Heart left ventricle (tissue), 13 donors: Measurements from ENCODE around the gene CLCA1.

Source experiments
- POLR2A ChIP-seq, 2 donors: fragments of 450-650 bp; IDR thresholded peaks; one replicate each; pipeline ENCODE4 v1.6.1; 2017; ENCODE audit warnings: antibody characterized with exemption in 2 of 2, mild to moderate bottlenecking in 2 of 2, moderate library complexity in 2 of 2
- TF ChIP-seq, protein P1 (sequence below), 12 donors: fragments of 200-600 bp; sonication (generic) in 4 of 12; IDR thresholded peaks; one replicate each; pipeline versions ENCODE4 v1.5.0 to v1.8.0; 2018 to 2022; ENCODE audit warnings: antibody characterized with exemption in 12 of 12, mild to moderate bottlenecking in 5 of 12
- donor health status: ischemic (EF 13 %, LVEDD 7.1; RV severe dilation, severe dysfunction).
- donor health status: DM: no; HTN: yes; CAD: no.
- donor health status: DM: no; HTN: no; CAD: no.
- donor health status: ischemic (EF 25% LVEDD 6.9; RV normal size, moderate dysfunction).
- donor health status: ischemic (EF 25% LVEDD 5.7; RV mildly dilated, moderate dysfunction).
- donor health status: ischemic (EF 35%, LVEDD 5.7; RV mildly dilated, moderate dysfunction).
- donor health status: nonischemic (EF 11% LVEDD 7.7; RV severe dilation, severe dysfunction).
- donor health status: DM: yes; HTN: yes; CAD: no.
- donor health status: PGD.
- donor health status: ischemic (EF 29% LVEDD 5.4; RV normal size, mild dysfunction).
- donor health status: nonischemic (EF 23%, LVEDD 6.1; RV moderate dilation, normal function).

DNA sequence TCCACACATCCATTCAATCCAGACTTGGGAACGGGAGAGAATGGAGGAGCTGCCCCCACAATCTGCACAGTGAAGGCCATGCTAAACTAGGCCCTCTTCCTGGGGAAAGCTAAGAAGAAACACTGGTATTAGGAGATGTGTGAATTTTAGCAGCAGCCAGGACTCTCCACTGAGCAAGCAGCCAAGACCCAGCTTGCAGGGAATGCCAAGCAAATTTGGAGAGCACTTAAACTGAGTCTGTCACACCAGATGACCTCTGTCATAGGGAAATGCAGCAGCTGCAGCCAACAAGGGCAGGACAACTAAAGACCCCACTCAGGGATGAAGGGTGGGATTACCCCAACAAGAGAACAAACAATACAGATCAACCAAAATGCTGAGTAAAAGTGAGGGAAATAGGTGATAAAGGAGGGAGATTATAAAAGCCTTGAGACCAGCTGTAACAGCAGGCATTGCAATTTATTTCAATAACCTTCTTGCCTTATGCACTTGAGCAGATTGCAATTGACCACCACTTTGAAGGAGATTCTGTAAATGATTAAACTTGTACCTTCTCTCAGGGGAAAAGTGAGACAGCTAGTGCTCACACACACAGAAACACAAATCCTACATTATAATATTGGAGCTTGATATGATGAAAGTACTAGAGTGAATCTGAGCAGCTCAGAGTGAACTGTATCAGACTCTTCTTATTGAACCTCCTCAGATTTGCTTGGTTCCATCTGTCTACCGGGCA, 2.5 kb upstream of the CLCA1 start:
- TF ChIP-seq, protein P1, sequence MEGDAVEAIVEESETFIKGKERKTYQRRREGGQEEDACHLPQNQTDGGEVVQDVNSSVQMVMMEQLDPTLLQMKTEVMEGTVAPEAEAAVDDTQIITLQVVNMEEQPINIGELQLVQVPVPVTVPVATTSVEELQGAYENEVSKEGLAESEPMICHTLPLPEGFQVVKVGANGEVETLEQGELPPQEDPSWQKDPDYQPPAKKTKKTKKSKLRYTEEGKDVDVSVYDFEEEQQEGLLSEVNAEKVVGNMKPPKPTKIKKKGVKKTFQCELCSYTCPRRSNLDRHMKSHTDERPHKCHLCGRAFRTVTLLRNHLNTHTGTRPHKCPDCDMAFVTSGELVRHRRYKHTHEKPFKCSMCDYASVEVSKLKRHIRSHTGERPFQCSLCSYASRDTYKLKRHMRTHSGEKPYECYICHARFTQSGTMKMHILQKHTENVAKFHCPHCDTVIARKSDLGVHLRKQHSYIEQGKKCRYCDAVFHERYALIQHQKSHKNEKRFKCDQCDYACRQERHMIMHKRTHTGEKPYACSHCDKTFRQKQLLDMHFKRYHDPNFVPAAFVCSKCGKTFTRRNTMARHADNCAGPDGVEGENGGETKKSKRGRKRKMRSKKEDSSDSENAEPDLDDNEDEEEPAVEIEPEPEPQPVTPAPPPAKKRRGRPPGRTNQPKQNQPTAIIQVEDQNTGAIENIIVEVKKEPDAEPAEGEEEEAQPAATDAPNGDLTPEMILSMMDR (IDR thresholded peaks at IDR 0.05): no peak
- TF ChIP-seq POLR2A (IDR thresholded peaks at IDR 0.05): no peak
